Measurements from ENCODE around the gene SP8. TPM values are rescaled to one million over a fixed set of nuclear protein-coding genes. Genes with fewer than 3 reads are reported as not detected.

Gene SP8
- total and polyA plus RNA-seq, 5 donors from 2014 or later, result not detected

DNA sequence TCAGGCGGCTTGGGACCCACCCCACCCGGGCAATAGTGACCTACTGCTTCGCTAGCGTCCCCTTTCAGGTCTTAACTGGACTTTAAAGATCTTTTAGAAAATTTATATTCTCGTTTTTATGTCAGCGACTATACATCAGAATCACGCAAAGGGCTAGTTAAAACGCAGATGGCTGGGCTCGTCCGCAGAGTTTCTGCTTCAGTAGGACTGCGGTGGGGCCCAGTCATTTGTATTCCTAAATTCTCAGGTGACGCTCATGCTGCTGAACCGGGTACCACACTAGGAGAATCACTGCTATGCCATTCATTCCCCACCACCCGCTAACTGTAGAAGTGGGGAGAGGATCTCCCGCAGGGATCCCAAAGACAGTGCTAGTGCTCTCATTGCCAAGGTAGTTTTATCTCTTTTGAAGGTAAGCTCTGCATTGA, 12.0 kb upstream of the SP8 start:
- Mint-ChIP-seq H3K4me1 (peaks cover 8 to 21% (median 11%) of the 10 kb centered on the region in 4 donors), H3K4me3 (peak overlapping the region; percentile 68 to 89 (median 70)), H3K36me3 (peaks cover 4% of the 10 kb centered on the region), H3K27ac (no peak overlapping the region), H3K27me3 (peaks cover 68% of the 10 kb centered on the region), H3K9me3 (peaks cover 0 to 10% (median 0%) of the 10 kb centered on the region in 7 donors)
- peaks cover 54% of the 10 kb centered on the region for H3K27me3 ChIP-seq (ENCODE audit: control insufficient read depth, insufficient read depth, low read length)
- peaks cover 10 to 11% of the 10 kb centered on the region in 2 experiments for H3K9me3 ChIP-seq (ENCODE audit: control insufficient read depth in 2 of 2, low read length in 2 of 2)
- peaks cover 17% of the 10 kb centered on the region for H3K4me1 ChIP-seq (ENCODE audit: control insufficient read depth, insufficient read depth, low read length, poor library complexity, severe bottlenecking)
- H3K36me3 ChIP-seq (ENCODE audit: control insufficient read depth, insufficient read depth, low read length), result no peaks in the 10 kb centered on the region
- H3K27ac ChIP-seq (ENCODE audit: insufficient read depth, low read length, poor library complexity, severe bottlenecking), result no peak overlapping the region
- DNase-seq, result no peak
- H3K4me3 ChIP-seq (ENCODE audit: low read depth, low read length), result no peak overlapping the region
- ATAC-seq (ENCODE audit: low read depth in 2 of 2), result no peak

DNA sequence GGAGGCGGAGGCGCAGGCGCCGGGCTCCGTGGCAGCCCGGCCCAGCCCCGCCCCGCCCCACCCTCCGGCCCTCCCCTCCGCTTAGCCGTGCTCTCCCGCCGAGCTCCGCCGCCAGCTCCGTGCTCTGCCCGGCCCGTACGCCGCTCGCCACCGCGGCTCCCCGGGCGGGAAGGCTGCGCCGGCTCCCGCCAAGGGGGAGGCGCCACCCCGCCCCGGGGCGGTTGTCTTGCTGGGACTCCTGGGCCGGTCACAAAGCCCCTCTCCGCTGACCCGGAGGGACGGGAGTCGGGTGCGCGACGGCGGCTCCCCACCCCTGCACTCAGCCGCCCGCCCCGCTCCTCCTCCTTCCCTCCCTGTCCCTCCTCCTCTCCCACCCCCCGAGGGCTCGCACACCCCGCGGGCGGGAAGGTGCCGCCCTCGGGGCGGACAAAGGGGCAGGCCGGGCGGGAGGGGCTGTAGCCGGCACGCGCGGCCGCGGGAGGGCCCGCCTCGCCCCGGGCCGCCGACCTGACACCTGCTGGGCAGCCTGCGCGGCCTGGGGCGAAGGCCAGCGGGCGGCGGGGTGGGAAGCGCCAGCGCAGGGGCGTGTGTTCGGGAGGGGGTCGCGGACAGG, 11.5 kb upstream of the SP8 start:
- peak in 1 of 3 donors; percentile 29 for DNase-seq
- Histone ChIP-seq H3K4me1 (ENCODE audit: control insufficient read depth, insufficient read depth, low read length, poor library complexity, severe bottlenecking) (peaks cover 17% of the 10 kb centered on the region), H3K4me3 (ENCODE audit: low read depth, low read length) (no peak overlapping the region), H3K27ac (ENCODE audit: insufficient read depth, low read length, poor library complexity, severe bottlenecking) (no peak overlapping the region), H3K27me3 (ENCODE audit: control insufficient read depth, insufficient read depth, low read length) (peaks cover 58% of the 10 kb centered on the region), H3K9me3 (ENCODE audit: control insufficient read depth in 2 of 2, low read length in 2 of 2) (peaks cover 14 to 15% of the 10 kb centered on the region in 2 experiments), H3K36me3 (ENCODE audit: control insufficient read depth, insufficient read depth, low read length) (no peaks in the 10 kb centered on the region)
- Mint-ChIP-seq H3K4me3 (peak overlapping the region in 1 of 4 donors; percentile 89), H3K36me3 (peaks cover 4% of the 10 kb centered on the region), H3K9me3 (peaks cover 0 to 12% (median under 1%) of the 10 kb centered on the region in 7 donors), H3K27ac (no peak overlapping the region), H3K4me1 (peaks cover 8 to 21% (median 11%) of the 10 kb centered on the region in 4 donors), H3K27me3 (peaks cover 73% of the 10 kb centered on the region)
- ATAC-seq (ENCODE audit: low read depth in 2 of 2), result peak; percentile 34 to 52

DNA sequence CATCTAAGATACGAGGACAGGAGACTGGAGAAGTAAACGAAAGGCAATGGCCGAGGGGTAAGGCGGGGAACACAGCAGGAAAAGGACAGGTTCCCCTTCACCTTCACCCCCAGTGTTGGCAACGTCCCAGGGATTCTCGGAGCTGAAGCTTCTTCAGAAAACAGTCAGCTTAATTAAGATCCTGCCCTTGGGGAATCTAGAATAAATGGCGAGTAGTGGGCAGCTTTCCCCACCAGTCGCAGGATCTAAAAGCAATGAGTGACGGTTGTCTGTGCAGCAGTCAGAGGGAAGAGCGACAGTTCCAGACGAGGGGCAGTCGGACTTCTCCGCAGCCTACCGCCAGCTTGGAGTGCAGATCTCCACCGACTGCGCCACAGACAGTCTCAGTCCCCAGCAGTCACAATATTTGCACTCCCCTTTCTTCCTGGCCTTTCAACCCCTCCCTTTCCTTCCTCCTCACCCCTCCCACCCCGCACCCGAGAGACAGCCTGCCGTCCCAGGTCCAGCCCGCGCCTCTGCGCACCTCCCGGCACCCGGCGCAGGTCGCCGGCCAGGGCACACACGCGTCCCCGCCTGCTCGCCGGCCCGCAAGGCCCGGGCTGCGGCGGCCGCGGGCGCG, 10.9 kb upstream of the SP8 start:
- peak overlapping the region; percentile 16 to 90 (median 80) for H3K4me3 Mint-ChIP-seq

DNA sequence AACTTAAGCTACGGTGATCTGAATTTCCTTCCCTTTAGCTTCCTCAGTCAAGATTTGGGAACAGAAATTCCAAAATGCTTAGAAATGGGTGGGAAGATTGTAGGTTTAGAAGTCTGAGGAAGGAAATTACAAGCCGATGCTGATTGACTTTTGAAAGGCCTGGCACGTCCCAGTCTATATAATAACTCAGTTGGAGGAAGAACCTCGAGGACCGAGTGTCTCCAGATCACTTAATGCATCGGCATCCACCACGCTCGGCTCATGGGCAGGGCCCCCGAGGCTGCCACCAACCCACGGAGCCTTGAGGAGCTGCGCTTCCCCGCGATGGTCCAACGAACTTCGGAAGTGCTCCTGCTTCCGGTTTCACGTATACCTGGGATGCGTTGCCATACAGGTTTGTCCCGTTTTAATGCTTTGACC, 10.4 kb upstream of the SP8 start:
- Mint-ChIP-seq H3K27ac (no peak overlapping the region), H3K4me3 (peak overlapping the region; percentile 16 to 90 (median 80)), H3K36me3 (peaks cover 4% of the 10 kb centered on the region), H3K4me1 (peaks cover 9 to 21% (median 12%) of the 10 kb centered on the region in 4 donors), H3K27me3 (peaks cover 84% of the 10 kb centered on the region), H3K9me3 (peaks cover 0 to 16% (median 7%) of the 10 kb centered on the region in 7 donors)
- Histone ChIP-seq H3K36me3 (ENCODE audit: control insufficient read depth, insufficient read depth, low read length) (no peaks in the 10 kb centered on the region), H3K4me1 (ENCODE audit: control insufficient read depth, insufficient read depth, low read length, poor library complexity, severe bottlenecking) (peaks cover 17% of the 10 kb centered on the region), H3K9me3 (ENCODE audit: control insufficient read depth in 2 of 2, low read length in 2 of 2) (peaks cover 19 to 21% of the 10 kb centered on the region in 2 experiments), H3K4me3 (ENCODE audit: low read depth, low read length) (peak overlapping the region; percentile 58), H3K27me3 (ENCODE audit: control insufficient read depth, insufficient read depth, low read length) (peaks cover 66% of the 10 kb centered on the region), H3K27ac (ENCODE audit: insufficient read depth, low read length, poor library complexity, severe bottlenecking) (no peak overlapping the region)
- ATAC-seq (ENCODE audit: low read depth in 2 of 2) (no peak), DNase-seq (no peak)

More for the DNA sequence above, 10.9 kb upstream of the SP8 start:
- Mint-ChIP-seq H3K27ac (no peak overlapping the region), H3K9me3 (peaks cover 0 to 13% (median 4%) of the 10 kb centered on the region in 7 donors), H3K36me3 (peaks cover 4% of the 10 kb centered on the region), H3K27me3 (peaks cover 79% of the 10 kb centered on the region), H3K4me1 (peaks cover 8 to 21% (median 11%) of the 10 kb centered on the region in 4 donors)
- DNase-seq (peak in 1 of 3 donors; percentile 38), ATAC-seq (ENCODE audit: low read depth in 2 of 2) (peak; percentile 31 to 40)
- peak overlapping the region; percentile 58 for H3K4me3 ChIP-seq (ENCODE audit: low read depth, low read length)
- H3K27me3 ChIP-seq (ENCODE audit: control insufficient read depth, insufficient read depth, low read length), result peaks cover 61% of the 10 kb centered on the region
- peaks cover 17 to 21% of the 10 kb centered on the region in 2 experiments for H3K9me3 ChIP-seq (ENCODE audit: control insufficient read depth in 2 of 2, low read length in 2 of 2)
- H3K36me3 ChIP-seq (ENCODE audit: control insufficient read depth, insufficient read depth, low read length), result no peaks in the 10 kb centered on the region
- H3K4me1 ChIP-seq (ENCODE audit: control insufficient read depth, insufficient read depth, low read length, poor library complexity, severe bottlenecking), result peaks cover 17% of the 10 kb centered on the region
- no peak overlapping the region for H3K27ac ChIP-seq (ENCODE audit: insufficient read depth, low read length, poor library complexity, severe bottlenecking)

DNA sequence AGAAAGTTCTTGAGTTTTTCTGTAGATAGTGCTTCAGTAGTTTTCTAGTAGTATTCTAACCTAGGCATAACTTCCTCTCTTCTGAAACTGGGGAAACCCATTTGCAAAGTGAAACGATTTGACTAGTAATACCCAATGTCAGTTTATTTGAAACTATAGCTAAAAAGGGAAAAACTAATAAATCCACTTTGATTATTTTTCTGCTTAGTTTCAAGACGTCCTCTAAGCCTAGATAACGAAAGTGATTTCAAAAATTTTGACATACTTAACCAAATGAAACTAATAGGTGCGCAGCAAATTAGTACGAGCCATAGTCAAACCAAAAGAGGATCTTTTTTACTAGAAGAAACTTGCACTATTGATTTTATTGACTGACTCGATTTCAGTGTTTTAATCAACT, 9.8 kb upstream of the SP8 start:
- H3K27me3 ChIP-seq (ENCODE audit: control insufficient read depth, insufficient read depth, low read length), result peaks cover 72% of the 10 kb centered on the region
- Mint-ChIP-seq H3K36me3 (peaks cover 4% of the 10 kb centered on the region), H3K27me3 (peaks cover 87% of the 10 kb centered on the region), H3K9me3 (peaks cover 0 to 18% (median 8%) of the 10 kb centered on the region in 7 donors), H3K27ac (no peak overlapping the region), H3K4me3 (peak overlapping the region; percentile 68 to 90 (median 80)), H3K4me1 (peaks cover 9 to 21% (median 16%) of the 10 kb centered on the region in 4 donors)
- no peak overlapping the region for H3K27ac ChIP-seq (ENCODE audit: insufficient read depth, low read length, poor library complexity, severe bottlenecking)
- H3K36me3 ChIP-seq (ENCODE audit: control insufficient read depth, insufficient read depth, low read length), result no peaks in the 10 kb centered on the region
- peaks cover 17% of the 10 kb centered on the region for H3K4me1 ChIP-seq (ENCODE audit: control insufficient read depth, insufficient read depth, low read length, poor library complexity, severe bottlenecking)
- ATAC-seq (ENCODE audit: low read depth in 2 of 2), result no peak
- H3K4me3 ChIP-seq (ENCODE audit: low read depth, low read length), result peak overlapping the region; percentile 58
- no peak for DNase-seq
- H3K9me3 ChIP-seq (ENCODE audit: control insufficient read depth in 2 of 2, low read length in 2 of 2), result peaks cover 19 to 21% of the 10 kb centered on the region in 2 experiments

DNA sequence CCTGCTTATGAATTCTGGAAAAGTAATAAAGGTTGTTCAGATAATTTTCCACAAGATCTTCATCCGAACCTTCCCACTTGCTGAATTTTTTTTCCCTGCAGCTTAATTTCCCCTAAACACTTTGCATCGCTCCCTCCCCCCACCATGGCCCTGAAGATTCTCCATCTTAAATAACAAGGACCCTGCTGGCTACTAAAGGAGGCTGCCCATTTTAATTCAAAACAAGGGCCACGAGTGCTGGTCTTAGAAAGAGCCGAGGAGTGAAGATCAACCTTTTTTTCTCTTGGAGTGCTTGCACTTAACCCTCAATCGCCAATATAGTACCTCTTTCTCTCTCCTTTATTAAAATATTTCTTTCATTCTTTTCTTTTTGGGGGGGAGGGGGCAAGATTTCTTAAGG, 9.2 kb upstream of the SP8 start:
- H3K36me3 ChIP-seq (ENCODE audit: control insufficient read depth, insufficient read depth, low read length), result no peaks in the 10 kb centered on the region
- H3K27ac ChIP-seq (ENCODE audit: insufficient read depth, low read length, poor library complexity, severe bottlenecking), result no peak overlapping the region
- Mint-ChIP-seq H3K4me3 (peak overlapping the region in 2 of 4 donors; percentile 2 to 38), H3K36me3 (peaks cover 4% of the 10 kb centered on the region), H3K27me3 (peaks cover 91% of the 10 kb centered on the region), H3K4me1 (peaks cover 9 to 21% (median 17%) of the 10 kb centered on the region in 4 donors), H3K27ac (no peak overlapping the region), H3K9me3 (peaks cover 0 to 19% (median 8%) of the 10 kb centered on the region in 7 donors)
- peaks cover 19 to 21% of the 10 kb centered on the region in 2 experiments for H3K9me3 ChIP-seq (ENCODE audit: control insufficient read depth in 2 of 2, low read length in 2 of 2)
- ATAC-seq (ENCODE audit: low read depth in 2 of 2) (no peak), DNase-seq (no peak)
- peaks cover 74% of the 10 kb centered on the region for H3K27me3 ChIP-seq (ENCODE audit: control insufficient read depth, insufficient read depth, low read length)
- H3K4me1 ChIP-seq (ENCODE audit: control insufficient read depth, insufficient read depth, low read length, poor library complexity, severe bottlenecking), result peaks cover 17% of the 10 kb centered on the region
- H3K4me3 ChIP-seq (ENCODE audit: low read depth, low read length), result no peak overlapping the region

DNA sequence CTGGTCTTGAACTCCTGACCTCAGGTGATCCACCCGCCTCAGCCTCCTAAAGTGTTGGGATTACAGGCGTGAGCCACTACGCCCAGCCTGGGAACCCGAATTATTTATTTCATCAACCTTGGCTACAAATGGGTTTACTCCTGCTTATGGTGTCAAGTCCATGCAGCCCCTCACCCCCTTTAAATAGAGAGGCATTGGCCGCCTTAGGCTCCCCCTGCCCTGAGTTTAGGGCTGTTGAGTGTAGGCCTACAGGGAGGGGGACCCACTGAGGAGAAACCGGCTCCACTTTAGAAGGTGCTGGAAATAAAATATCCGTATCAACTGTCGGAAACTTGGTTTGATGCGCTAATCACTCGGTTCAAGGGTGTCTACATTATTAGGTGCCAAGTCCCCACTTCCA, 8.7 kb upstream of the SP8 start:
- H3K9me3 Mint-ChIP-seq, result peaks cover under 1 to 22% (median 8%) of the 10 kb centered on the region in 7 donors
- H3K4me3 Mint-ChIP-seq, result peak overlapping the region in 1 of 4 donors; percentile 38
- peaks cover 92% of the 10 kb centered on the region for H3K27me3 Mint-ChIP-seq
- Histone ChIP-seq H3K9me3 (ENCODE audit: control insufficient read depth in 2 of 2, low read length in 2 of 2) (peaks cover 19 to 23% of the 10 kb centered on the region in 2 experiments), H3K27ac (ENCODE audit: insufficient read depth, low read length, poor library complexity, severe bottlenecking) (no peak overlapping the region), H3K27me3 (ENCODE audit: control insufficient read depth, insufficient read depth, low read length) (peaks cover 71% of the 10 kb centered on the region), H3K4me1 (ENCODE audit: control insufficient read depth, insufficient read depth, low read length, poor library complexity, severe bottlenecking) (peaks cover 17% of the 10 kb centered on the region), H3K4me3 (ENCODE audit: low read depth, low read length) (no peak overlapping the region), H3K36me3 (ENCODE audit: control insufficient read depth, insufficient read depth, low read length) (no peaks in the 10 kb centered on the region)
- peaks cover 9 to 21% (median 18%) of the 10 kb centered on the region in 4 donors for H3K4me1 Mint-ChIP-seq
- H3K27ac Mint-ChIP-seq, result no peak overlapping the region
- no peak for DNase-seq
- H3K36me3 Mint-ChIP-seq, result peaks cover 4% of the 10 kb centered on the region
- ATAC-seq (ENCODE audit: low read depth in 2 of 2), result no peak

Data from CD4-positive, CD25-positive, alpha-beta regulatory T cell (primary cell).